DOHH2 (cell line): ENCODE data around the gene PCGF3.

ENCODE experiments used
- CTCF ChIP-seq: fragments of 200-600 bp; sonication (generic); IDR thresholded peaks from one replicate; pipeline ENCODE4 v1.5.1; 2014; ENCODE audit warnings: antibody characterized with exemption, mild to moderate bottlenecking, low read depth, low read length; ENCODE audit not compliant: poor library complexity, severe bottlenecking
- EZH2phosphoT487 ChIP-seq: fragments of 200-600 bp; sonication (generic); IDR thresholded peaks from 2 replicates; pipeline ENCODE4 v1.6.1; 2017; ENCODE audit warnings: borderline replicate concordance, mild to moderate bottlenecking, antibody characterized with exemption, low read length, moderate library complexity, mixed read lengths

GRCh38 chr4:671769-672168, 33.9 kb upstream of the PCGF3 start:
- TF ChIP-seq CTCF: no peak
- TF ChIP-seq EZH2phosphoT487: no peak
